Inflammatory macrophage treated with lipopolysaccharide for 1 hour (primary cell): ENCODE data around the gene LBH.
A peak's percentile ranks its signal among the peaks of the same experiment; 100 is the strongest.

Experiments
- DNase-seq, 2 donors: peaks; one replicate each; pipeline ENCODE4 v3.0.0-alpha.2; 2020 to 2022

Gene LBH

DNA sequence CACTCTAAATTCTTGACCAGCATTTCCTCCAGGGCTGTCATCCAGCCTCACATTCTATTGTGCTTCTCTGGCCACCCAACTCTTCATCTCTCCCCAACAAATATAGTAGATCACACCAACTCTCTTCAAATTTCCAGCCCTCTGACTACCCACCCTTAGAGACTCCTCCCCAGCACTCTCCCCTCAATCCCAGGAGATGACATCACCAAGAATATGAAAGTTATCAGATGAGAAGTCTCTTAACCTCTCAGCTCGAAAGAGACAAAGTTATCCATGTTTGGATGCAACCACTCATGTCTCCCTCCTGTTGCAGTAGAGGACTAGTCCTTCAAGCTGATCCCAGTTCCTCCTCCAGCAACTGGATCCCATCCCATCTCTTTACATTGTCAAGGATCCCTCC lies 47.1 kb downstream of the LBH start:
- DNase-seq, result no peak

DNA sequence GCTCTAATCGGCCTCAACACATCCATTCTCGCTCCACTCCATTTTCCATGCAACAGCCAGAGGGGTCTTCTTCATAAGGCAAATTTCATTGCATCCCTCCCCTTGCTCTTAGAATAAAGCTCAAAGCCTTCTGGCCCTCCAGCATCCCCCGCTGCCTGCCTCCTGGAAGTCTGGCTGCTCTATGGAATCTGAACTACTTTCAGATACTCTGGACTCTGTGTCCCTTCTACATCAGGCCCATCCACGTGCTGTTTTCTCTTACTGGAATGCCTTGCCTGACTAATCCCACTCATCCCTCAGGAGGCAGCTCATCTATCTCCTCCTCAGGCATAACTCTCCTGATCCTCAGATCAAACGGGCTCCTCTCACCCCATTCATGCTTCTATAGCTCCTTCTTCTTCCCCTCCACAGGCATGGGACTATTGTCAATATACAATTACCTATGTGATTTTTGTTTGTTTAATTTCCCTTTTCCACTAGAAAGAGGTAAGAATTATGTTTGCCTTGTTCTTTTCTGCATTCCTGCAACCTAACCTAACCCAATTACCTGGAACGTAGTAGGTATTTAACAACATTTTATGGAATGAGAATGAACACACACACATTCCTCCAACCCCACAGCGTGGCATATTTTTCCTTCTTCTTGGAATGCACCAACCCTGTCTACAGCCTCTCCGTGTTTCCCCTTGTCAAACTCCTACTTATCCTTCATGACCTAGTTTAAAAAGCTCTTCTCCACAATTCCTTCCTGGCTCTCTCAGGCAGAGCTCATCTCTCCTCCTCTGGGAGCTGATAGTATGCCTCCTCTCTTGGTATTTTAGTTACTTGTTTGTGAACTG lies 49.5 kb downstream of the LBH start:
- no peak for DNase-seq

DNA sequence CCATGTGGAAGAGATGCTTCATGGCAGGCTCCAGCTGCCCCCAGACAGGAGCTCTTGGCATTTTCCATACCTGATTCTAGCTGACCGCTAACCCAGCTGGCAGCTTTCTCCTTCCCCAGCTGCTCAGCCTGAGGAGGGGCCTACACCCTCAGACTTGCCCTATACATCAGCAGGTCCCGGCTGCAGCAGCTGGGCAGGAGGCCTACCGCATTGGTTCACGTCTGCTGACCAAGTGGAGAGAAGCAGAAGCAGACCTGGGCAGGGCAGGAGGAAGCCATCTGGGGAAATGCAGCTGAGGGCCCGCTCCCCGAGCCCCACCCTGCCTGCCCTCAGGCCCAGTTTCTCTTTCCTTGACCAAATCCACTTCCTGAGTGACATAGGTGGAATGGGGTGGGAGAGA lies 50.7 kb downstream of the LBH start:
- DNase-seq, result no peak

DNA sequence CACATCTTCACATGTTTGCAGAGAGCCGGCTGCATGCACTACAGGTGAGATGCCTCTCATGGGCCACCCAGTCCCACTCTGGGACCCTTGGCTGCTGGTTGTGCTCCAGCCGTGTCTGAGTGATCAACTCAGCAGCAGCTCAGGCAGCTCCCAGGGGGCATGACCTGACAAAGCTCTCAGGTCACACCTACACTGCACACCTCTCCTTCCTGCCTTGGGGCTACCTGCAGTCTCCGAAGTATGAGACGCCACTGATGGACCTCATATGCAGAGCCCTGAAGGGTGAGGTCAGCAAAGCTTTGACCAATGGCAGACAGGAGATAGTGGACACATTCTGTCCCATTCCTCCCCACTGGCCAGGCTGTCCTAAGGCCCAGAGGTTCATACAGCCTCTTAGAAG lies 51.4 kb downstream of the LBH start:
- no peak for DNase-seq

DNA sequence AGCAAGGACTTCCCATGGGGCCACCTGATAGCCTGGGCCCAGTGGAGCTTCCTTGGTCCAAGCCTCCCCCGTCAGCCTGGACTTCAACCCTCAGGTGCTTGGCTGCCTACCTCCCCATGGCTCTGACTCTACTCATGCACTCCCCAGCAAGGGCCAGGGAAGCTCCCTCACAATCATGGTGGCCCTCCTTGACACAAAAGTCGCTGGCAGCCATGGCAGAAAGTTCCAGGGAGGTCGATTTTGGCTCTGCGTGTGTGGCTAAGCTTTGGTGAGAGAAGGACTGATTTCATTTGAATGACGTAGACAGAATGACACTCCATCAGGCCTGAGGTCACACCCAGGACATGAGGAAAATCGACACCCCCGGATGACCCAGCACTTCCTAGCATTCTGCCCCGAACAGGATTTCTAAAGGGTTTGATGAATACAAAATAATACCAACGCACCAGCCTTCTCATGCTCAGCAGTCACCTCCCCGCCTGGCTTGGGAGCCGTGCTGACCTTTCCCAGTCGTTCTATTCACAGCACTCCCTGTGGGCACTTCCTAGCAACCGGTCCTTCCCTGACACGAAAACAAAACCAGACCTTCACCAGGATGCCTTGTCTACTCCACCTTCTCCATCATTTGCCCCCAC lies 52.7 kb downstream of the LBH start:
- no peak for DNase-seq

DNA sequence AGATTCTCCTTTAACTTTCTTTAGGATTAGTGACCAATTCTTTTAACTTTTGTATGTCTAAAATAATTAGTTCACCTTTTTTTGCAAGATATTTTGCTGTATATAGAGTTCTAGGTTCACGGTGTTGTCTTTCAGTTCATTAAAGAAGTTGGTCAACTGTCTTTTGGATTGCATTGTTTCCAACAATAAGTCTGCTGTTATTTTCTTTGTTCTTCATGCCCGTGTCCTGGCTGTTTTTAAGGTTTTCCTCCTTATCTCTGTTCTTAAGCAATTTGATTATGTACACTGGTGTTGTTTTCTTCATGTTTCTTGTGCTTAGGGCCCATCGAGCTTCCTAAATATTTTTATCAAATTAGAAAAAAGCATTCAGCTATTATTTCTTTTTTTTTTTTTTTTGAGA lies 54.4 kb downstream of the LBH start:
- no peak for DNase-seq

DNA sequence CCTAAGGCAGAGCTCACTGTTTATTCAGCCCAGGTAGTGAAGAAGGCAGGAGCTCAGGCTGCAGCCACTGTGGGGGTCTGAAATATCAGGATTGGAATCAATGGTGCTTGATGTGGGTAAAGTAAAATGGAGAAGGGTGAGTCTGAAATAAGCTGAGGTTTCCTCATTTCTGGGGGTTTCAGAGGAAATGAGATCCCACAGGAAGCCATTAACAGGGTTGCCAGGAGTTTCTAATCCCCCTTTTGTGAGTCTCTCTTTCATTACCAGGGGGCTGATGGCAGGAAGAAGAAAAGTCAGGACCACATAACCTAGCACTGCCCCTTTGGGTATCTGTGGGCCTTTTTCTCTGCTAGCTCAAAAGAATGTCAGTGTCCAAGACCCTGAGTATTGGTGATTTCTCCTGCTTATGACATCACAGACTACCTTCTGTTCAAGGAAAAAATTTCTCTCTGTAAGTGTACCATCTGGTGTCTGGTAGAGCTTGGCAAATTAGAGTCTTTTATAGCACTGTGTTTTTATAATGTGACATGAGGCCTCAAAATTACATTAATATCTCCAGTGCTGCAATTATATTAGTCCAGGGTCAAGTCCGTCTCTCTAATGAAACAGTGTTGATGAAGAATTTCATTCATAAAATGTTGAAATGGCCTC lies 56.0 kb downstream of the LBH start:
- no peak for DNase-seq

DNA sequence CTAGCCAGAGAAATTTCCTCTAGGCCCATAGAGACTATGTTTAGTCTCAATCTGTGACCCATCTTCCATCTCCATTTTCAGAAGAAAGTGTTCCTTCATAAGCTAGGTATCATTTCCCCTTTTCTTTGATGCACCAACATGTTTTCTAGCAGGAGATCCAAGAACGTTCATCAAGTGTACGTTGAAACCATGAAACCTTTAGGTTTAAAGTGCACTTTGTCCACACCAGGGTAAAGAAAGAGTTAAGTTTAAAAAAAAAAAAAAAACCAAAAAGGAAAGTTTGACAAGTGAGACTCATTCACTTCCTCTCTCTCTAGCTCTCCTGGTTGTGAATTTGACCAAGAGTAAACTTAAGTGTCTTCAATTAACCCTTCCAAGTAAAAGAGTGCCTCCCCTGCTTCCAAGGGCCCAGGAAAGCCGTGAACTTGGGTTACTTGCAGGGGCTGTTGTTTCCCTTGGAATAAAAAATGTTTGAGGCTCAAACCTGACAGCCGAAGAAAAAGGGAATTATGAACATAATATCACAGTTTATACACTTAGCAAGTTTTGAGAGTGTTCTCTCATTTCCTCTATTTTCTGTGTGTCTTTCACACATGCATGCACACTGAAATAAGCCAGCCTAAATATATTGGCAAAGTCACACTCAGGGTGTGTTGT lies 56.7 kb downstream of the LBH start:
- DNase-seq, result no peak

DNA sequence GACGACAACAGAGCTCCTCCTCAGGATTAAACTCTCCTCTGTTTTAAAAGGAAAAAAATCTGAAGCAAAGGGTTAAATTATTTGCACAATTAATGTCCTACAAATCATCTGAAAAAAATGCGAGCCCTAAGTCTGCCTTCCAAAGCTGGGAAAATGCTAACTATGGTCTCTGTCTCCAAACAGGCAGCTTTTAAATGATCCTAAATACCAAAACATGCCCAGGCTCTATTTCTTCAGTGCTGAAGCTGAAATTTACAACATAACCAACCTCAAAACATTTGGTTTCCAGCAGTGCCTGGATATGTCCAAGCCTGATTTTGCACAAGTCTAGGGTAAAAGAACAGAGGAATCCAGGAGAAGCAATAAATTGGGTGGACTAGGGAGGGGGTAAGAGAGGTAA lies 57.2 kb downstream of the LBH start:
- no peak for DNase-seq

DNA sequence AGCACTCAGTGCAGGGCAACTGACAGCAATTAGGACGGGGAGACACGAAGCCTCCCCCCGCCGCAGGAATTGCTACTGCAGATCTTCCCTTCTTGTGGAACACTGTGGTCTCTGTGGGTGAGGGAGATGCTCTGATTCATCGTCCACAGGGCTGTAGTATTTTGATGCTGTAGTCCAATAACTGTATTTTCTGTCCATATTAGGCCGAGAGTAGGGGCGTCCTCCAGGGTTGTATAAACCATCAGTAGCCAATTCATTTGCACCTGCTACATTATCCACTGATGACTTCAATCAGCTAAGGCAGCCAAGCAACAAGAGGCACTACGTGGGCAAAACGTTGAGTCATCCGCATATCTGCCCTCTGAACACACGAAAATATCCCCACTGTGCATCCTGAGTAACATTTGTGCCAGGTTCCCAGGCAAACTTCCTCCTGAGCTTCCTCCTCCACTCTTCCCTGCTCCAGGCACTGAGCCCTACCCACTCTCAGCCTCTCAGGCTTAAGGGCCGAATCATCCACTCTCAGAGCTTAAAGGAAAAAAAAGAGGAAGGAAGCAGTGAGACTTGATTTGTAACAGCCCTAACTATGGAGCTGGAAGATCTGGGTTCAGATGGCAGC lies 62.1 kb downstream of the LBH start:
- peak; percentile 46 to 70 for DNase-seq

DNA sequence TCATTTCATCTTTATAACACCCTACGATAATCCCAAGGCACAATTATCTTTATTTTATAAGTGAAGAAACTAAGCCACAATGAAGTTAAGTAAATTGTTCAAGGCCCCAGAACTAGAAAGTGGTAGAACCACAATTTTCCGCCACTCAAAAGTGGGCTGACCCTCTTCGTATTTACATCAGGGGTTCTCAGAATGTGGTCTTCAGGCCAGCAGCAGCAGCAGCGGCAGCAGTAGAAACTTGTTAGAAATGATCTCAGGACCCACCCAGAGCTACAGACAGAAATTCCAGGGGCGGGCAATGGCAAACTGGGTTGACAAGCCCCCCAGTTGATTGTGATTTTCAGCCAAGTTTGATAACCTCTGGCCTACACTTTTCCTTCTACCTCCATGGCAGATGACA lies 62.8 kb downstream of the LBH start:
- no peak for DNase-seq

DNA sequence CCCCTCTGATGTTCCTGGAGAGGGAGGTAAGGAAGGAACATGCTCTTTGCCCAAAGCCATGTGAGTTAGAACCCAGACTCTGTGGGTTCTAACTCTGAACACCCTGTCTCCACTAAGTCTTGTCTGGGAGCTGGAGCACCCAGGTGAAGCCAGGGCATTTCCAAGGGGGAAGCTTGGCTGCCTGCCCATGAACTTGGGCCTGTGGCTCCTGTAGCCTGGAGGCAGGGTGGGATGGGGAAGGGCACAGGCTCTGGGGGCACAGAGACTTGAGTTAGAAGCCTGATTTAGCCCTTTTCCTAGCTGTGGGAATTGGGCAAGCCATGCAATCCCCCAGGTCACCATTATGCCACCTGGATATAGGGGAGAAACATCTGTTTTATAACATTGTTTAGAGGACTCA lies 65.2 kb downstream of the LBH start:
- no peak for DNase-seq

DNA sequence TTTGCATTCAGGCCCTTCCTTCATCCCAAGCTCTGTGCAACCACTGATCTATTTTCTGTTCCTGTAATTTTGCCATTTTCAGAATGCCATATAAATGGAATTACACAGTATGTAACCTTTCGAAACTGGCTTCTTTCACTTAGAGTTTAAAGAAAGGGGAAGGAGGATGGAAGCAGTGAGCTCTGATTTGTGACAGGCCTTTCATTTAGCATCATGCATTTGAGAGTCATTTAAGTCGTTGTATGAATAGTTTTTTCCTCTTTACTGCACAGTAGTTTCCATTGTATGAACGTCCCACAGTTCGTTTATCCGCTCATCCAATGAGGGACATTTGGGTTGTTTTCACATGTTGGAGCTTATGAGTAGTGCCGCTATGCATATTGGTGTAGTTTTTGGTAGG lies 67.0 kb downstream of the LBH start:
- peak in 1 of 2 donors; percentile 16 for DNase-seq

DNA sequence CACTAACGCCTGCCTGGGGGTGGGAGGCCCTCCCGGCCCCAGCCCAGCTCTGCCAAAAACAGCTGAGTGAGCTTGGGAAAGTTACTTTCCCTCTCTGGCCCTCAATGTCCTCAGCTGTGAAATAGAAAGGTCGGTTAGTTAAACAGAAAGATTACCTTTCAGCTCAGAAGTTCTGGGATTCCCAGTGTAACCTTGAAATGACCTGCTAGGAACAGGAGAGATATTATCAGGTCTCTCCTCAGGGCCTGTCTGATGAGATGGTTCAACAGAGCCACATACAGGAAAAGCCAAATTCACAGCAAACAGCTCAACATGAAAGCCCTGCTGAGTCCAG lies 68.8 kb downstream of the LBH start:
- DNase-seq, result no peak

DNA sequence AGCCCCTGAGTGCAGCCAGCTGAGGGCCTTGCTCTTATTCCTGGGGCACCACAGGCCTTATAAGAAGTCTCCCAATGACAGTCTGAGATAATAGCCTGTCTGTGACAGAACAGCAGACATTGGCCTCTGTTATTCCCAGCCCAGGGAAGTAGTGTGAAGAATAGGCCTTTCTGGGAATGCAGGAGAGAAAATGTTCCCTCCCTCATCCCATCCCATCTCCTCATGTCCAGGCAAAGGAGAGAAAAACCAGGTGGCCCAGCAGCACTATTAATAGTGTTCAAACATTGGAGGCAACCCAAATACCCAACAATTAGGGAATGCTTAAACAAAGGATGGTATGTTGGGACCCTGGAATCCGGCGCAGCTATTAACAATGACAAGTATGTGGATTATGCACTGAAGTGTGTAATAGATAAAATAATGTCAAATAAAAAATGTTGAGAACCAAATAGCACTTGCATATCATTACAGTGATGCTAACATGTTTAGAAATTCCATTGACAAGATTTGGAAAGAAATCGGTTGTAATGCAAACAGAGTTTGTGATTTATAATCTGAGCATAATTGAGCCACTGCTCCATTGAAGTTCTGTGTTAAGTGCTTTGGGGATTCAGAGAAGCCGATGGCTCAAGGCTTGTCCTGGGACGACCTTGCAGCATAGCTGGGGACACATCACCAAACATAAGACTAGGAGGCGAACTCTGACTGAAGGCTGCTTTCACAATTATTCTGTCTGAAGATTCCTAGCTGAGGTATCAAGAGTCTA lies 69.3 kb downstream of the LBH start:
- DNase-seq, result no peak

DNA sequence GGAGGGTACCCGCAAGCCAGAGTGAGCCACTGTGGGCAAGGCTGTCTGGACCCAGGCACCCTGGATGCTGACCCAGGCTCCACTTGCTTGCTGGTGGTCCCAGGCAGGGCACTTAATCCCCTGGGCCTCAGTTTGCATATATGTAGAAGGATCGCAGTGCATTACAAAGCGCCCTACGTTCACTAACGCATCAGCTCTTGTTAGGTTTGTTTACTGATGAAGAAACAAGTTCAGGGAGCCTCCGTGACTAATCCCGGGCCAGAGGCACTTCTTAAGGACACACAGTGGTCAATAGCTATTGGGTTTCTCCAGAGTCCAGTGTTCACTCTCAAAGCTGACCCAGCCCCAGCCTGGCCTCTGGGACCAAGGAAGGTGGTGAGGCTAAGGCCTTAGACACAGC lies 70.2 kb downstream of the LBH start:
- DNase-seq, result no peak

DNA sequence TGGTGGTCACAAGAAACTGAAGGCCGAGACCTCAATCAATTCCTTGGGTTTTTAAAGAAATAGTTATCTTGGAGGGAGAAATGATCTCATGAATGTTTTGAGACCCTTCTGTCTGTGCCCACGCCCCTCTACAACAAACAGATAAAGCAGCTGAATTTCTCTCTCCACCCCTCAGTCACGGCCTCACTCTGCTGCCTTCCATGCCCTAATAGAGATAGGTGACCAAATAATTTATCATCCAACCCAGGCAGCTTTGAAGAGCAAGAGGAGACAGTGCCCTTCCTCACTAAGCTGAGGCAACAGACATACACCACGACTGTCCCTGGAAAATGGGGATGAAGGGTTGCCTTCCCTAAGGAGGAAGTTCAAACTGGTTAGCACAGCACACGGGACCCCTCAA lies 71.2 kb downstream of the LBH start:
- no peak for DNase-seq

DNA sequence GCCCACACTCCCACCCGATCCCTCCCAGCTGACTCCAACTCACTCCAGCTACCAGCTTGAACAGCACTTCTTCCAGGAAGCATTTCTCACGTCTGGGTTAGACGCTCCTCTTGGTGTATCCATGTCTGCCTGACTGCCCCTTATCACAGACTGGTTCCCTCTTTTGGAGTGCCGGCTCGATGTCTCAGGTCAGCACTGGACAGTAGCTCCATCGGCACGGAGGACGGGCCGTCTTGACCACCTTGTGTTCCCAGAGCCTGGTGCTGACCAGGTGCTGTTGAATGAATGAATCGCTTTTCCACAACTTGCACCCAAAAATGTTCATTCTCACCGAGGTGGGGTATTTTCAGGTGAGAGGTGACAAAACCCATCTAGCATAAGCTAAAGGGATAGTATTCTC lies 71.8 kb downstream of the LBH start:
- DNase-seq, result no peak

DNA sequence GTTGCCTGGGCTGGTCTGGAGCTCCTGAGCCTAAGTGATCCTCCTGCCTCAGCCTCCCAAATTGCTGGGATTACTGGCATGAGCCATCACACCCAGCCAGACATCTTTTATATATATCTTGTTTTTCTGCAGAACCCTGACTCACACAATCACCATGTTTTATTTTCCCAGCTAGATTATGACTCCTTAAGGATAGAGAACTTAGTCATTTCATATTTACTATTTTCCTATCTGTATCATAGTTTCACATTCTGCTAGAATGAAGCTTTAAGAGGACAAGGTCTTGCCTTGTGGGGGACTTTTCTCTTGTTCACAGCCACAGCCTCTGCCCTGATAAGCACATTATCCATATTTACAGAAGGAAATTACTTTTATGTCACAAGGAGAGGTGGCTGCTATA lies 73.9 kb downstream of the LBH start:
- DNase-seq, result no peak

DNA sequence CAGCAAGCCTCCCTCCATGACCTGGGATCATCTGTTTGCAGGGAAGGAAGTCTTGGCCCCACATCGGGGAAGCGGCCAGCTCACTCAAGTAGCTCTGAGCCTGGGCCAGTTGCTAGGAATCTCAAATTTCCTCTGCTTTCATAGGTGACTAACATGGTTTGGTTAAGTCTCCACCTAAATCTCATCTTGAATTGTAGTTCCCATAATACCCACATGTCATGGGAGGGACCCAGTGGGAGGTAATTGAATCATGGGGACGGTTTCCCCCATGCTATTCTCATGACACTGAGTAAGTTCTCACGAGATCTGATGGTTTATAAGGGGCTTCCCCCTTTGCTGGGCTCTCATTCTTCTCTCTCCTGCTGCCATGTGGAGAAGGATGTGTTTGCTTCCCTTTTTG lies 75.2 kb downstream of the LBH start:
- no peak for DNase-seq

DNA sequence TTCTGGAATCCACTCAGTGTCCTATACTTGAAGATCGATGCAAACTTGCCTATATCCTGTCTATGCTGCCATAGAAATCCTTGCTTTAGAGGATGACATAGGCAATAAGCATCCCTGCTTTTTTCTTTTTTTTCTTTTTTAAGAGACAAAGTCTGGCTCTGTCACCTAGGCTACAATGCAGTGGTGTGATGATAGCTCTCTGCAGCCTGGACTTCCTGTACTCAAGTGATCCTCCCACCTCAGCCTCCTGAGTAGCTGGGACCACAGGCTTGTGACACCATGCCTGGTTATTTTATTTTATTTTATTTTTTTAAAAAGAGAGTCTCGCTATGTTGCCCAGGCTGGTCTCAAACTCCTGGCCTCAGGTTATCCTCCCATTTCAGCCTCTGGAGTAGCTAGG lies 76.9 kb downstream of the LBH start:
- DNase-seq, result no peak
